ENCODE results near the gene THSD7A. TPM values are rescaled to one million over a fixed set of nuclear protein-coding genes. Genes with fewer than 3 reads are reported as not detected.

Gene THSD7A
- total and polyA plus RNA-seq, 2 of the 8 experiments (the other 6 are each of a cell fraction or from before 2014, with no cell fraction given) = 0.44 to 1.2 TPM

DNA sequence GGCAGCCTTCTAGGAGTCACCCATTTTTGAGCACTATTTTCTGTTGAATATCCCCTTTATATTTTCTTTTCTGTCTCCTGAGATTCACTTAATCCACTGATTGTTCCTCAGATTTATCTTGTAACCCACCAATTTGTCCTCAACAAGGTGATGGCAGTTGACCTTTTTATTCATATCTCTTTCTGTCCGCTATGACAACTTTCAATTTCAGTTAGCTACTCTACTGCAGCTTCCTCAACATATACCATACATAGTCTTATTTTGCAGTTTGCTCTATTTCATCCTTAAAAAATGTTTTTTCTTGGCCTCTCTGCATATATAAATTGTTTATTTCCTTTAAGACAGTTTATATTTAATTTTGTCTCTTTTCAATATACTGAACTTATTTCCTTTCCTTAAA is 101.3 kb downstream of the THSD7A start:
- H3K4me2 ChIP-seq (ENCODE audit: insufficient read depth in 1 of 2, low read depth in 2 of 2, low read length in 2 of 2) = no peak overlapping the region
- H3K36me3 ChIP-seq (ENCODE audit: control insufficient read depth in 2 of 4, insufficient read depth in 4 of 4, low read length in 3 of 4) = no peaks in the 10 kb centered on the region
- no peak overlapping the region for H2BK120ac ChIP-seq (replicated peaks; ENCODE audit: low read depth, low read length)
- ChIA-PET CTCF (ENCODE audit: partially characterized antibody) (interaction anchor here (1.2 kb wide), 1 partner anchor 19 kb away, joined by 3 read pairs; no protein-coding TSS in a partner anchor), POLR2A (ENCODE audit: partially characterized antibody) (no interaction called here)
- no peak overlapping the region for H4K91ac ChIP-seq (replicated peaks; ENCODE audit: insufficient read length, low read length)
- FAIRE-seq = no peak
- H3K9ac ChIP-seq (replicated peaks in 1 of 4; ENCODE audit: extremely low read depth in 1 of 4, low read depth in 3 of 4, low read length in 3 of 4) = no peak overlapping the region
- H2BK5ac ChIP-seq (ENCODE audit: low read depth, low read length) = no peak overlapping the region
- H4K20me1 ChIP-seq (replicated peaks in 1 of 2; ENCODE audit: control insufficient read depth in 1 of 2, insufficient read depth in 2 of 2, low read length in 2 of 2) = no peaks in the 10 kb centered on the region
- no peak overlapping the region for H3K14ac ChIP-seq (ENCODE audit: insufficient read length)
- H3K56ac ChIP-seq (replicated peaks; ENCODE audit: insufficient read length, low read depth, low read length) = no peak overlapping the region
- no peak overlapping the region for H2AFZ ChIP-seq (ENCODE audit: low read length)
- no peak overlapping the region for H3K4me3 ChIP-seq (ENCODE audit: extremely low read depth in 1 of 4, insufficient read depth in 2 of 4, low read depth in 3 of 4, low read length in 4 of 4)
- H3K9me3 ChIP-seq (ENCODE audit: insufficient read depth in 2 of 2, low read depth in 1 of 2, low read length in 1 of 2) = no peaks in the 10 kb centered on the region
- no peak overlapping the region for H3K4ac ChIP-seq (replicated peaks; ENCODE audit: insufficient read length, low read depth, low read length)
- no peaks in the 10 kb centered on the region for H3K79me1 ChIP-seq (ENCODE audit: low read depth, low read length)
- H3K4me1 ChIP-seq (replicated peaks in 1 of 4; ENCODE audit: control insufficient read depth in 3 of 4, insufficient read depth in 4 of 4, low read length in 3 of 4) = no peaks in the 10 kb centered on the region
- H3K18ac ChIP-seq (ENCODE audit: extremely low read depth, low read length) = no peak overlapping the region
- H2BK15ac ChIP-seq (ENCODE audit: low read length) = no peak overlapping the region
- no peak overlapping the region for H4K5ac ChIP-seq (ENCODE audit: insufficient read length, low read depth, low read length)
- H3K79me2 ChIP-seq (ENCODE audit: control insufficient read depth in 1 of 2, insufficient read depth in 2 of 2, low read length in 2 of 2) = no peaks in the 10 kb centered on the region
- H3K23ac ChIP-seq (ENCODE audit: insufficient read length) = no peak overlapping the region
- no peak overlapping the region for H2BK12ac ChIP-seq (ENCODE audit: low read depth, low read length)
- no peaks in the 10 kb centered on the region for H3K23me2 ChIP-seq (ENCODE audit: low read depth, low read length)
- H4K8ac ChIP-seq (ENCODE audit: extremely low read depth, insufficient read depth, low read length) = no peak overlapping the region
- no peaks in the 10 kb centered on the region for H3K27me3 ChIP-seq (replicated peaks in 1 of 4; ENCODE audit: control insufficient read depth in 3 of 4, extremely low read depth in 1 of 4, insufficient read depth in 3 of 4, low read length in 3 of 4)
- no peak overlapping the region for H2AK5ac ChIP-seq (ENCODE audit: low read depth, low read length)
- no peak for DNase-seq (ENCODE audit: low read depth in 1 of 2, low spot score in 2 of 2)
- H3K27ac ChIP-seq (ENCODE audit: low read depth, low read length) = no peak overlapping the region
- H2BK20ac ChIP-seq (ENCODE audit: low read length) = no peak overlapping the region
- WGBS, 2 experiments (ENCODE audit: extremely low coverage in 1 of 2, insufficient coverage in 1 of 2, insufficient read length in 1 of 2, insufficient replicate concordance in 2 of 2, low coverage in 1 of 2, low lambda C conversion rate in 2 of 2, missing lambda C conversion rate in 1 of 2) = 100% methylated on average over 1 of the region's 1 CpG; no CpG with 5 or more reads in 1 of the 2 experiments
- TF ChIP-seq HDAC2 (IDR thresholded peaks at IDR 0.05; ENCODE audit: borderline replicate concordance in 1 of 2, low read depth in 2 of 2, low read length in 2 of 2) (no peak), YY1 (IDR thresholded peaks at IDR 0.05; ENCODE audit: low read depth, low read length) (no peak), RXRA (IDR thresholded peaks at IDR 0.05; ENCODE audit: insufficient read depth, low read depth, low read length) (no peak), SIN3A (conservative IDR thresholded peaks at IDR 0.05 in 1 of 2, IDR thresholded peaks at IDR 0.05 in 1 of 2; ENCODE audit: low read depth in 1 of 2, low read length in 2 of 2) (no peak), EGR1 (IDR thresholded peaks at IDR 0.05; ENCODE audit: borderline replicate concordance, low read depth, low read length) (no peak), EZH2 (IDR thresholded peaks at IDR 0.05; ENCODE audit: low read depth, low read length, severe bottlenecking) (no peak), SIRT6 (IDR thresholded peaks at IDR 0.05; ENCODE audit: low read length) (no peak), ZNF274 (IDR thresholded peaks at IDR 0.05; ENCODE audit: borderline replicate concordance, extremely low read depth, low read length) (no peak), RBBP5 (IDR thresholded peaks at IDR 0.05; ENCODE audit: borderline replicate concordance, low read depth, low read length) (no peak), CBX5 (IDR thresholded peaks at IDR 0.05; ENCODE audit: low read depth, low read length) (no peak), KDM5A (IDR thresholded peaks at IDR 0.05; ENCODE audit: low read length) (no peak), TAF7 (optimal IDR thresholded peaks at IDR 0.05; ENCODE audit: borderline replicate concordance, low read depth, low read length) (no peak)
- TF ChIP-seq, protein P1, sequence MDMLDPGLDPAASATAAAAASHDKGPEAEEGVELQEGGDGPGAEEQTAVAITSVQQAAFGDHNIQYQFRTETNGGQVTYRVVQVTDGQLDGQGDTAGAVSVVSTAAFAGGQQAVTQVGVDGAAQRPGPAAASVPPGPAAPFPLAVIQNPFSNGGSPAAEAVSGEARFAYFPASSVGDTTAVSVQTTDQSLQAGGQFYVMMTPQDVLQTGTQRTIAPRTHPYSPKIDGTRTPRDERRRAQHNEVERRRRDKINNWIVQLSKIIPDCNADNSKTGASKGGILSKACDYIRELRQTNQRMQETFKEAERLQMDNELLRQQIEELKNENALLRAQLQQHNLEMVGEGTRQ (IDR thresholded peaks at IDR 0.05; ENCODE audit: low read length) = no peak

All from H1 (cell line).